Cardiac muscle cell (in vitro differentiated cells and primary cell): Measurements from ENCODE around the gene MPHOSPH9. TPM values are rescaled to one million over a fixed set of nuclear protein-coding genes. Genes with fewer than 3 reads are reported as not detected.
"Not testable (repeated sequence)": the region's sequence is repeated elsewhere in the genome, so short reads cannot be mapped to it uniquely, and the experiment has no call there.

ENCODE experiments used
- DNase-seq, 2 donors: peaks; one replicate each; pipeline versions ENCODE4 v3.0.0 to v3.0.0-alpha.2; 2010 to 2017; ENCODE audit warnings: low read depth in 1 of 2, low spot score in 1 of 2
- H3K27ac ChIP-seq: fragments of 200-600 bp; sonication (generic); 2 replicates; pipeline ENCODE4 v1.5.1; 2016
- H3K27me3 ChIP-seq: fragments of 200-600 bp; sonication (generic); 2 replicates; pipeline ENCODE4 v1.6.0; 2016; ENCODE audit warnings: control low read depth
- H3K36me3 ChIP-seq: fragments of 200-600 bp; sonication (generic); 2 replicates; pipeline ENCODE4 v1.5.1; 2016; ENCODE audit warnings: control low read depth
- H3K4me1 ChIP-seq: fragments of 200-600 bp; sonication (generic); 2 replicates; pipeline ENCODE4 v1.8.1; 2017; ENCODE audit warnings: low read depth, mild to moderate bottlenecking, mixed run types
- H3K4me3 ChIP-seq: fragments of 200-600 bp; sonication (generic); 2 replicates; pipeline ENCODE4 v1.5.1; 2016; ENCODE audit warnings: mild to moderate bottlenecking
- H3K9me3 ChIP-seq: fragments of 200-600 bp; sonication (generic); 2 replicates; pipeline ENCODE4 v1.5.1; 2017; ENCODE audit warnings: low read depth, mild to moderate bottlenecking, control low read depth
- polyA plus RNA-seq: library from polyadenylated mRNA; unstranded; fragments of >200 nt; fragmentation: Nextera tagmentation; extraction: Ambion mirVana; gene quantifications from 2 replicates; pipeline ENCODE4 v1.2.1, GENCODE V29; 2016
- total RNA-seq: library from RNA; depleted of rRNA; stranded (reverse); fragments of >200 nt; gene quantifications from 2 replicates; pipeline ENCODE4 v1.2.3, GENCODE V29; 2016
- TF ChIP-seq, protein P1 (sequence below): IDR thresholded peaks from 2 replicates; pipeline ENCODE4 v1.5.1; 2012; ENCODE audit warnings: low read depth, mild to moderate bottlenecking, low read length

MPHOSPH9 gene
- total and polyA plus RNA-seq, 2 experiments from 2014 or later = 18.1 to 90.9 TPM

GRCh38 chr12:123227581-123228258 is 5.2 kb downstream of the MPHOSPH9 start:
- Histone ChIP-seq H3K36me3 (peaks cover 11% of the 10 kb centered on the region), H3K27me3 (no peaks in the 10 kb centered on the region), H3K27ac (peak overlapping the region; percentile 6), H3K4me1 (peaks cover 6% of the 10 kb centered on the region), H3K4me3 (no peak overlapping the region), H3K9me3 (no peaks in the 10 kb centered on the region)
- TF ChIP-seq, protein P1, sequence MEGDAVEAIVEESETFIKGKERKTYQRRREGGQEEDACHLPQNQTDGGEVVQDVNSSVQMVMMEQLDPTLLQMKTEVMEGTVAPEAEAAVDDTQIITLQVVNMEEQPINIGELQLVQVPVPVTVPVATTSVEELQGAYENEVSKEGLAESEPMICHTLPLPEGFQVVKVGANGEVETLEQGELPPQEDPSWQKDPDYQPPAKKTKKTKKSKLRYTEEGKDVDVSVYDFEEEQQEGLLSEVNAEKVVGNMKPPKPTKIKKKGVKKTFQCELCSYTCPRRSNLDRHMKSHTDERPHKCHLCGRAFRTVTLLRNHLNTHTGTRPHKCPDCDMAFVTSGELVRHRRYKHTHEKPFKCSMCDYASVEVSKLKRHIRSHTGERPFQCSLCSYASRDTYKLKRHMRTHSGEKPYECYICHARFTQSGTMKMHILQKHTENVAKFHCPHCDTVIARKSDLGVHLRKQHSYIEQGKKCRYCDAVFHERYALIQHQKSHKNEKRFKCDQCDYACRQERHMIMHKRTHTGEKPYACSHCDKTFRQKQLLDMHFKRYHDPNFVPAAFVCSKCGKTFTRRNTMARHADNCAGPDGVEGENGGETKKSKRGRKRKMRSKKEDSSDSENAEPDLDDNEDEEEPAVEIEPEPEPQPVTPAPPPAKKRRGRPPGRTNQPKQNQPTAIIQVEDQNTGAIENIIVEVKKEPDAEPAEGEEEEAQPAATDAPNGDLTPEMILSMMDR = no peak
- no peak for DNase-seq

- Histone ChIP-seq H3K27me3 (no peaks in the 10 kb centered on the region), H3K27ac (no peak overlapping the region), H3K4me3 (no peak overlapping the region), H3K9me3 (no peaks in the 10 kb centered on the region), H3K36me3 (peaks cover 28% of the 10 kb centered on the region), H3K4me1 (no peaks in the 10 kb centered on the region)
- DNase-seq = no peak
- TF ChIP-seq, protein P1 = no peak
Measured at GRCh38 chr12:123225443-123225842, 7.5 kb downstream of the MPHOSPH9 start.

GRCh38 chr12:123223241-123223668 is 9.7 kb downstream of the MPHOSPH9 start:
- TF ChIP-seq, protein P1 = no peak
- Histone ChIP-seq H3K36me3 (peaks cover 39% of the 10 kb centered on the region), H3K4me3 (no peak overlapping the region), H3K9me3 (no peaks in the 10 kb centered on the region), H3K4me1 (no peaks in the 10 kb centered on the region), H3K27me3 (no peaks in the 10 kb centered on the region), H3K27ac (no peak overlapping the region)
- DNase-seq = no peak

DNA sequence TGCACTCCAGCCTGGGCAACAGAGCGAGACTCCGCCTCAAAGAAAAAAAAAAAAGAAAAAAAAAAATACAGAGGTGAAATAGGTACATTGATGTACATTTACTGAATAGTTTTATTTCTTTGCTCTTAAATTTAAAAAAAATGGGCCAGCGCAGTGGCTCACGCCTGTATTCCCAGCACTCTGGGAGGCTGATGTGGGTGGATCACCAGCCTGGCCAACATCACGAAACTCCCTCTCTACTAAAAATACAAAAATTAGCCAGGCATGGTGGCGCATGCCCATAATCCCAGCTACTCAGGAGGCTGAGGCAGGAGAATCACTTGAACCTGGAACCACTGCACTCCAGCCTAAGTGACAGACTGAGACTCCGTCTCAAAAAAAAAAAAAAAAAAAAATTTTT is 25.1 kb downstream of the MPHOSPH9 start:
- H3K4me1 ChIP-seq, DNase-seq, H3K9me3 ChIP-seq, H3K27ac ChIP-seq, H3K27me3 ChIP-seq, H3K4me3 ChIP-seq: not testable (repeated sequence)
- H3K36me3 ChIP-seq = peaks cover 39% of the 10 kb centered on the region

DNA sequence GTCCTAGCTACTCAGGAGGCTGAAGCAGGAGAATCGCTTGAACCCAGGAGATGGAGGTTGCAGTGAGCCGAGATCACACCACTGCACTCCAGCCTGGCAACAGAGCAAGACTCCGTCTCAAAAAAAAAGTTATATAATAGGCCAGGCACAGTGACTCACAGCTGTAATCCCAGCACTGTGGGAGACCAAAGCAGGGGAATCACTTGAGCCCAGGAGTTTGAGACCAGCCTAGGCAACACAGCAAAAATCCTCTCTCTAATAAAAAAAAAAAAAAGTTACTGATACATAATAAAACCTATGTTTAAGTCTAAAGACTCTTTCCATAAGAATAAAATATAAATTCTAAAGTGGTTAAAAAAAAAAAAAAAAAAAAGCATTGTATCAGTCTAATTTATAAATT is 26.1 kb downstream of the MPHOSPH9 start:
- H3K36me3 ChIP-seq = peaks cover 44% of the 10 kb centered on the region
- not testable (repeated sequence) for H3K4me1 ChIP-seq, H3K9me3 ChIP-seq, DNase-seq, H3K4me3 ChIP-seq, H3K27me3 ChIP-seq, H3K27ac ChIP-seq

DNA sequence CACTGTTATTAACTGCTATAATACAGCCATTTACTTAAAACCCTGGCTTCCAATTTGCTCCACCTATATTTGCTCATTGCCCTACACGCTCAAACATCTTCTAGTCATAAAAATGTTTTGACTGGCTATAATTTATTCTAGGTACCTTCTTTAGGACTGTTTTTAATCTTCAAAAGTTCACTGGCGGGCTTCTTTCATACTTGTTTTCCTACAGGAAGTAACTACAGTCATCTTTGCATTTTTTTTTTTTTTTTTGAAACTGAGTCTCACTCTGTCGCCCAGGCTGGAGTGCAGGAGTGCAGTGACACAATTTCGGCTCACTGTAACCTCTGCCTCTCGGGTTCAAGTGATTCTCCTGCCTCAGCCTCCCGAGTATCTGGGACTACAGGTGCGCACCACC is 32.5 kb downstream of the MPHOSPH9 start:
- TF ChIP-seq, protein P1 = no peak
- no peak for DNase-seq
- Histone ChIP-seq H3K27ac (no peak overlapping the region), H3K27me3 (no peaks in the 10 kb centered on the region), H3K4me3 (no peak overlapping the region), H3K4me1 (no peaks in the 10 kb centered on the region), H3K36me3 (peaks cover 53% of the 10 kb centered on the region), H3K9me3 (no peaks in the 10 kb centered on the region)
